Measurements from ENCODE around the gene RHBDD1.

RHBDD1 gene

DNA sequence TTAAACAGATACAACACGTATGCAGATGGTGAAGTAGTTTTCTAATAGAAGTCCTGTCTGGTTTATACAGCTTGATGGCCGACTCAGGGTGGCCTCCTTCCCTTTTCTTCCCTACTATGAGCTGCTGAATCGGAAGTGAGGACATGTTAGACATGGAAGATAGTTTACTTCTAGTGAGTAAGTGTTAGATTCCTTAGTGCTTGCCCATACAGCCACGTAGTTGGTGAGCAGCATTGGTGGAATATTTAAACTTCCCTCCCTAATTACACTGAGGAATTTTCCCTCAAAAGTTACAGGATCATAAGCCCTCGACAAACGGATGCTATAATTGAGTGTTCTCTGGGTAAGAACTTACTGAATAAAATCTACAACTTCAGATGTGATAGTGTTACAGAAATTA is 52.1 kb downstream of the RHBDD1 start:
- no peak for DNase-seq (ENCODE audit: low spot score)

DNA sequence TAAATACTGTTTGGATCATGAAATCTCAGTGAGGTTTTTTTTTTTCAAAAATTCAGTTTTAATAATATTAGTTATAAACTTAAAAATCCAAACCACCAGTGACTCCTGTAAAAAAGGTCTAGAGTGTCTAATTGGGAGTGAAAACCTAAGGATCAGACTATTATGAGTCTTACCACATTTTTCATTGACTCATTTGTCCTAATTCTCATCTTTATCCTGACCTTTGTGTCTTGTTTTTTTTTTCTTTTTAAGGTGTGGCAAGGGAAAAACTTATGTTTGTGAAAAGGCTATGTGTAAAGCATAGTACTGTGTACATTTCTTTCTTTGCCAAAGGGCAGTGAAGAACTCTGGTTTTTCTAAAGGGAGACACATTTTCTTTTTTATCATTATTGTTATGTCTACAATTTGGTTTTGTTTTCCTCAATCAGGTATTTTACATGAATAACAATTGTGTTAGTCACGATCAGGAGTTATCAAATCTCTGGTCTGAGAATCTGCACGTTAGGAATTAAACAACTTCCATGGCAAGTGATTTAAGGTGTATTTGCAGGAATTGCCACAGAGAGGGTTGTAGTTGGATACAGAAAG is 52.6 kb downstream of the RHBDD1 start:
- no peak for DNase-seq (ENCODE audit: low spot score)

- DNase-seq (ENCODE audit: low spot score), result no peak
Measured at GRCh38 chr2:226888971-226889370, 53.1 kb downstream of the RHBDD1 start.

- no peak for DNase-seq (ENCODE audit: low spot score)
Measured at GRCh38 chr2:226890286-226890685, 54.4 kb downstream of the RHBDD1 start.

- DNase-seq (ENCODE audit: low spot score), result no peak
Measured at GRCh38 chr2:226891780-226892590, 56.1 kb downstream of the RHBDD1 start.

DNA sequence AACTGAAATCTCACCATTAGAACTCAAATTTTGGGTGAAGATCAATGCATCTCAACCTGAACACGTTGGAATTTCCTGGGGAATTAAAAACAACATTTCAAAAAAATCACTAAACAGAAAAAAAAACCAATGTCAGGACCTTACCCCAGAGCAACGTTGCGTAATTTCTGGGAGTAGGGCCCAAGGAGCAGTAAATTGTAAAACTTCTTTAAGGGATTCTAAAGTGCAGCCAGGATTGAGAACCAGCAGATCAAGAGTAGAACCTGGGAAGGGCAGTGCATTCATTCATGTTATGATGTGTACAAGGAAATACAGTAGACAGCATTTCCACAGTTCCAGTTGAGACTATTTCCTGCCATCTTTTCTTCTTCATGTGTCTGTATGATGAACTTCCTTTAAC is 56.9 kb downstream of the RHBDD1 start:
- no peak for DNase-seq (ENCODE audit: low spot score)

DNA sequence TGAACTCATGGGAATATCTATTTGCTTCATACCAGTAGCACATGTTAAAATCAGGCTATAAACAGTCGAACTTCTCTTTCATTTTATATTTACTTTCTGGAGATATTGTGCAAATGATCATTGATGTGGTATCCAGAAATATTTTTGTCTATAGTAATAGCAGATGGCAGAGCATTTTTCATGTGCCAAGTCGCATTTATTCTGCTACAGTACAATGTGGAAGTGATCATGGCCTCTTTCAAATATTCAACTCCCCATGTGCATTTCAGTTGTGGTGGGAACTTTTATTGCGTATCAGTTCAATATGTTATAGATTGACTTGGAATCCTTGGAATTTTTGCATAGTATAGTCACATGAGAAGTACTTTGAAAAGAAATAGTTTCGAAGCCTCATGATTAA is 57.4 kb downstream of the RHBDD1 start:
- no peak for DNase-seq (ENCODE audit: low spot score)

DNA sequence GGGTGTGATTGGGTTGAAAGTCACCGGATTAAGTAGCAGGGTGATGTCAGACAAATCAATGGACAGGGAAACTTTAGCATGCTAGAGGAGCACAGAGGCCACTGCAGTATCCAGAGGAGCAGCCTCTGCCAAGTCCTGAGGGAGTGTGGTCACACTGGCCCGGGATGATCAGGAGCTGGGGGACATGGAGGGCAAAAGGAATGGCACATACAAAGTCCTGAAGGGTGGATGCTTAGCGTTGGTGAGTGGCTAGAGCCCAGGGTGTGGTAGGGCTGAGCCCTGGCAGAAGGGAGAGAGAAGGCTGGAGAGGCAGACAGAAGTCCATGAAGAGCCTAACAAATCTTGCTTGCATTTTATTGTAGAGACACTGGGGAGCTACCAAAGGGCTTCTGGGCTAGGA is 58.9 kb downstream of the RHBDD1 start:
- DNase-seq (ENCODE audit: low spot score), result no peak

DNA sequence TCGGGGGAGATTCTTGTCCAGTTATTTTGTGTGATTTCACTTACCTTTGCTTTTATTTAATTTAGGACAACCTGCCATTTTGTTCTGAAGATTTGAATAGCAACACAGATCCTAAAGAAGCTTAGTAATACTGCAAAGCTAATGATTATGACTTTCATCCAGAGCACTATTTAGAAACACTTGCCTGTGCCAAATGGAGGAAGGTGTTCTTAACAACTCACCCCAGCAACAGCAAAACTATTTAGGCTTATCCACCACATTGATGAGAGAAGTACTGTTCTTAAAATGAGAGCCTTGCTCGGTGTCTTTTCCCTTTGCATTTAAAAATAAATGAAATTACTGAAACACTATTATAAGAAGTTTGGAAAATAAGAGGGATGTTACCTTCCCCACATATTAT is 59.7 kb downstream of the RHBDD1 start:
- DNase-seq (ENCODE audit: low spot score), result no peak

DNA sequence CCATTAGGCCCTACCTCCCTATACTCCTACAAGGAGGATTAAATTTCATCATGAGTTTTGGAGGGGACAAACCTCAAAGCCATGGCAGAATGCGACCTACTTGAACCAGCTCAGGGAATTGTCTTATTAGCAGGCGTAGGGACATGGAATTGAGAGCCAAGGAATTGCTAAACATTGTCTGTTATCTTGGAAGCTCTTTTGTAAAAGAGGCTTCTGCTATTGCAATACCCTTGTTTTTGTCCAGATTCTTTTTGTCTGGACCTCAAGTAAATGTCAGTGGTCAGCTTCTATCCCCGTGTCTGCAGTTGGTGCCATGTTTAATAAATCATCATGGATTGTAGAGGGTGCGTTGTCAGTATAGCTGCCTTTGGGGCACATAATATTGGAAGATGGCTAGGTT is 62.3 kb downstream of the RHBDD1 start:
- DNase-seq (ENCODE audit: low spot score), result no peak

- no peak for DNase-seq (ENCODE audit: low spot score)
Measured at GRCh38 chr2:226898897-226899296, 63.0 kb downstream of the RHBDD1 start.

- peak; percentile 11 for DNase-seq (ENCODE audit: low spot score)
Measured at GRCh38 chr2:226902041-226902966, 66.5 kb downstream of the RHBDD1 start.

DNA sequence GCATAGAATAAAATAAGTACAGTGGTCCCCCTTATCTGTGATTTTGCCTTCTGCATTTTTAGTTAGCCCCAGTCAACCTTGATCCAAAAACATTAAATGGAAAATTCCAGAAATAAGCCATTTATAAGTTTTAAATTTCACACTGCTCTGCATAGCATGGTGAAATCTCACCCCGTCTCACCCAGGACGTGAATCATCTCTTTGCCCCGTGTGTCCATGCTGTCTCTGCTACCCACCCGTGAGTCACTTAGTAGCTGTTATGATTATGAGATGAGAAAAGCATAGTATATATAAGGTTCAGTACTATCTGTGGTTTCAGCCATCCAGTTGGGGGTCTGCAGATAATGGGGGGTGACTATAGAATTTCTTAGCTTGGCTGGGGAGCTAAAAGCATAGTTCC is 67.3 kb downstream of the RHBDD1 start:
- peak; percentile 14 for DNase-seq (ENCODE audit: low spot score)

- peak; percentile 15 for DNase-seq (ENCODE audit: low spot score)
Measured at GRCh38 chr2:226904592-226904991, 68.7 kb downstream of the RHBDD1 start.

- DNase-seq (ENCODE audit: low spot score), result no peak
Measured at GRCh38 chr2:226905718-226906117, 69.9 kb downstream of the RHBDD1 start.

GRCh38 chr2:226906163-226906693 is 70.4 kb downstream of the RHBDD1 start:
- no peak for DNase-seq (ENCODE audit: low spot score)

DNA sequence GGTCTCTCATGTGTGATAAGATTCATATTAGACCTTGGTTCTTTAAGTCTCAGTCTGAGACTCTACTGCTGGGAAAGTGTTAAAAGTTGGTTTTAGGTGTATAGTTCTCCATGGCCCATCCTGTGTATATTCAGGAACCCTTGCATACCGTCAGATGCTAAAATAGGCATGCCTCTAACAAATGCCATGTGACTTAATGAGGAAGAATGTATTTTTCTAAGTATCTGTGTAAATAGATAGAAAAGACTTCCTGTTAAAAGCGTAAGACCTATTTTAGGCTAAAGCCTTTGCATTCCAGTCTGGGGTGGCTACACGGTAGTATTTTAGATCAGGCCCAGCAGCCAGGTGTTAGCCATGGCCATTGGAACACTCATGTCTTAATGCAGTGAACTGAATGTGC is 73.3 kb downstream of the RHBDD1 start:
- no peak for DNase-seq (ENCODE audit: low spot score)

- DNase-seq (ENCODE audit: low spot score), result no peak
Measured at GRCh38 chr2:226909836-226910235, 74.0 kb downstream of the RHBDD1 start.

DNA sequence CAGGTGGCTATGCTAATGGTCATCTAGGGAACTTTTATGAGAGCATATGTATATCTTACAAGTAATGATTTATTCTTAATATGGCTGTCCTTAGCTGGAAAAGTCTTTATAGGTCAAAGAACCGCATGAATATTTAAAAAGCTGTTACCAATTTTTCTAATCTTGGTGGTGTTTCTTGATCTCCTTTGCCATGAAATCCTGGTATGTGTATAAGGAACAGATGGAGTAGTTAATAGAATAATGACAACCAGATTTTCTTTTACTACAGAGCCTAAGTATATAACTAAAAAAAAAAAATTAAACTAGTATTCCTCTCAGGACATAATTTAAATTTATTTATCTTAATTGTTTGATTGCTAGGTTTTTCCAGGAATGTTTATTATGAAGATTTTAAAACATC is 74.5 kb downstream of the RHBDD1 start:
- DNase-seq (ENCODE audit: low spot score), result no peak

DNA sequence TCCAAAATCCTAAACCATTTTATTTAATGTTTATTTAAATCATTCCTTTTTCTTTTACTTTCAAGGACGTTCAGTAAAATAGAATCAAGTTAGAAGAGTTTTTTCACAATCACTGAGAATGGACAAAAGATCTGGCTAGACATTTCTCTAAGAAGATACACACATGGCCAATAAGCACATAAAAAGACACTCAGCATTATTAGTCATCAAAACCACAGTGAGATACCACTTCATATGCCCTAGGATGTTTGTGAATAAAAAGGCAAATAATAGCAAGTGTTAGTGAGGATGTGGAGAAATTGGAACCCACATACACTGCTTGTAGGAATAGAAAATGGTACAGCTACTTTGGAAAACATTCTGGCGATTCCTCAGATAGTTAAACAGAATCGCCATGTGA is 76.1 kb downstream of the RHBDD1 start:
- peak; percentile 6 for DNase-seq (ENCODE audit: low spot score)

DNA sequence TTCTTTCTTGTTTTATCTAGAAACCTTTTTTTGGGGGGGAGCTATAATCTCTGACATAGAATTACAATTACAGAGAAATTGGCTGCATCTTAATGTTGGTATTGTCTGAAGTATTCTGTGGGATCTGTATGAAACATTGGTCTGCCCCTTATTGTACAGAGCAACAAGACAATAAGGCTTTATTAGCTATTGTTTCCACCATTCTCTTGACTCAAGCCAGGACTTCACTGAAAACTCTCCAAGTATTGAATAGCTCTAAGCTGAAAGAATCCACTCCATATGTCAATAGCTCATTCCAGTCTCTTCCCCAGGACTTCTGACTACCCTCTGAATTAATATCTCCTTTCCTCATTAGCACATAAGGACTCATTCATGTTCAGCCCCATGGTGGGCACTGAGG is 77.8 kb downstream of the RHBDD1 start:
- DNase-seq (ENCODE audit: low spot score), result no peak

GRCh38 chr2:226915846-226916360 is 80.0 kb downstream of the RHBDD1 start:
- no peak for DNase-seq (ENCODE audit: low spot score)
